Tibial nerve (tissue), 4 donors: ENCODE results near the gene GUK1.

ENCODE experiments used
- EP300 ChIP-seq, 2 donors: sonication (generic); formaldehyde crosslinking; IDR thresholded peaks; one replicate each; pipeline ENCODE4 v1.6.1; 2017; ENCODE audit warnings: antibody characterized with exemption in 2 of 2, mild to moderate bottlenecking in 1 of 2
- TF ChIP-seq, protein P1 (sequence below), 5 experiments: fragments of 200-600 bp in 3 of 5; fragments of 450-650 bp in 2 of 5; sonication (generic) in 3 of 5; IDR thresholded peaks; one replicate each; pipeline ENCODE4 v1.5.1; 2016 to 2019; ENCODE audit warnings: antibody characterized with exemption in 5 of 5, mild to moderate bottlenecking in 3 of 5, moderate library complexity in 2 of 5

DNA sequence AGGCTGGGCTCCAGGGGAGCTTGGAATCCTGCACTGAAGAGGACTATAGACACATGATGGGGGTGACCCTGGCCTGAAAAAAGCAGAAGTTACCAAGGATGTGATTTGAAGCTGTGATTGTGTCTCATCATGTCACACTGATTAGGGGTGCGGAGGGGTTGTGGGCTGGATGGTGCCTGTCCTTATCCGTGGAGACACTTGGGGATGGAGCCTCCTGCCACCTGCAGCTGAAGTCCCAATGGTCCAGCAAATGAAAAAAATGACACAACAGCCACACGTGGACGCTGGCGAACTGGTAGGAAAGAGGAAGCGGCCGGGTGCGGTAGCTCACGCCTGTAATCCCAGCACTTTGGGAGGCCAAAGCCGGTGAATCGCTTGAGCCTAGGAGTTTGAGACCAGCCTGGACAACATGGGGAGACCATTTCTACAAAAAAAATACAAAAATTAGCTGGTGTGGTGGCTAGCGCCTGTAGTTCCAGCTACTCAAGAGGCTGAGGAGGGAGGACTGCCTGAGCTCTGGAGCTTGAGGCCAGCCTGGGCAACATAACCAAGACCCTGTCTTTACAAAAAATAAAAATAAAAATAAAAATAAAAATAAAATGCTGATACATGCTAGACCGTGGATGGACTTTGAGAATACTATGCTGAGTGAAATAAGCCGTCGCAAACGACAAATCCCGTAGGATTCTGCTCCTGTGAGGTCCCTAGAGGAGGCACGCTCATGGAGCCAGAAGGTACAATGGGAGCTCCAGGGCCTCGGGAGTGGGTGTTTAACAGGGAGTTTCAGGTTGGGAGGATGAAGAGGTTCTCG lies 24.7 kb downstream of the GUK1 start:
- TF ChIP-seq EP300 (IDR thresholded peaks at IDR 0.05): no peak
- TF ChIP-seq, protein P1, sequence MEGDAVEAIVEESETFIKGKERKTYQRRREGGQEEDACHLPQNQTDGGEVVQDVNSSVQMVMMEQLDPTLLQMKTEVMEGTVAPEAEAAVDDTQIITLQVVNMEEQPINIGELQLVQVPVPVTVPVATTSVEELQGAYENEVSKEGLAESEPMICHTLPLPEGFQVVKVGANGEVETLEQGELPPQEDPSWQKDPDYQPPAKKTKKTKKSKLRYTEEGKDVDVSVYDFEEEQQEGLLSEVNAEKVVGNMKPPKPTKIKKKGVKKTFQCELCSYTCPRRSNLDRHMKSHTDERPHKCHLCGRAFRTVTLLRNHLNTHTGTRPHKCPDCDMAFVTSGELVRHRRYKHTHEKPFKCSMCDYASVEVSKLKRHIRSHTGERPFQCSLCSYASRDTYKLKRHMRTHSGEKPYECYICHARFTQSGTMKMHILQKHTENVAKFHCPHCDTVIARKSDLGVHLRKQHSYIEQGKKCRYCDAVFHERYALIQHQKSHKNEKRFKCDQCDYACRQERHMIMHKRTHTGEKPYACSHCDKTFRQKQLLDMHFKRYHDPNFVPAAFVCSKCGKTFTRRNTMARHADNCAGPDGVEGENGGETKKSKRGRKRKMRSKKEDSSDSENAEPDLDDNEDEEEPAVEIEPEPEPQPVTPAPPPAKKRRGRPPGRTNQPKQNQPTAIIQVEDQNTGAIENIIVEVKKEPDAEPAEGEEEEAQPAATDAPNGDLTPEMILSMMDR (IDR thresholded peaks at IDR 0.05): no peak
